Neural cell (in vitro differentiated cells): ENCODE results near the gene SACM1L. TPM values are rescaled to one million over a fixed set of nuclear protein-coding genes. Genes with fewer than 3 reads are reported as not detected.

Experiments
- H2AFZ ChIP-seq: fragments of 200-600, 300-800 bp; sonication (generic), shearing (Covaris generic); 2 replicates; pipeline ENCODE4 v1.6.0; 2014; ENCODE audit warnings: low read depth, mild to moderate bottlenecking, antibody characterized with exemption, low read length, moderate library complexity
- H3F3A ChIP-seq: fragments of 200-600 bp; shearing (Covaris generic); 2 replicates; pipeline ENCODE4 v1.6.1; 2016; ENCODE audit warnings: mild to moderate bottlenecking, moderate library complexity, mixed read lengths, antibody characterized with exemption, low read length; ENCODE audit not compliant: insufficient read depth, poor library complexity, severe bottlenecking
- H3K27ac ChIP-seq: fragments of 200-600, 300-800 bp; sonication (generic), shearing (Covaris generic); 2 replicates; pipeline ENCODE4 v1.5.1; 2014; ENCODE audit warnings: mild to moderate bottlenecking, low read length, moderate library complexity
- H3K27me3 ChIP-seq: fragments of 300-800, 200-600 bp; sonication (generic), shearing (Covaris generic); 2 replicates; pipeline ENCODE4 v1.6.0; 2014; ENCODE audit warnings: mild to moderate bottlenecking, low read depth, low read length, moderate library complexity; ENCODE audit not compliant: insufficient read depth
- H3K36me3 ChIP-seq: fragments of 300-800, 200-600 bp; sonication (generic), shearing (Covaris generic); 2 replicates; pipeline ENCODE4 v1.5.1; 2014; ENCODE audit warnings: mild to moderate bottlenecking, antibody characterized with exemption, low read length, moderate library complexity; ENCODE audit not compliant: insufficient read depth
- H3K4me2 ChIP-seq: fragments of 300-800, 200-600 bp; sonication (generic), shearing (Covaris generic); 2 replicates; pipeline ENCODE4 v1.6.0; 2014; ENCODE audit warnings: mild to moderate bottlenecking, low read length
- H3K4me3 ChIP-seq: fragments of 300-800, 200-600 bp; sonication (generic), shearing (Covaris generic); 2 replicates; pipeline ENCODE4 v1.5.1; 2014; ENCODE audit warnings: mild to moderate bottlenecking, low read length, moderate library complexity
- H3K79me2 ChIP-seq: fragments of 200-600 bp; shearing (Covaris generic); replicated peaks from 2 replicates; pipeline ENCODE4 v1.6.0; 2014; ENCODE audit warnings: mild to moderate bottlenecking, low read length, moderate library complexity; ENCODE audit not compliant: insufficient read depth
- H3K9ac ChIP-seq: fragments of 300-800, 200-600 bp; sonication (generic), shearing (Covaris generic); 2 replicates; pipeline ENCODE4 v1.6.1; 2016; ENCODE audit warnings: mild to moderate bottlenecking, low read length, mixed read lengths
- H3K9me2 ChIP-seq: fragments of 200-600 bp; shearing (Covaris generic); 2 replicates; pipeline ENCODE4 v1.6.1; 2016; ENCODE audit warnings: mild to moderate bottlenecking, low read length, mixed read lengths; ENCODE audit not compliant: insufficient read depth
- H3K9me3 ChIP-seq: fragments of 200-600, 300-800 bp; sonication (generic), shearing (Covaris generic); 2 replicates; pipeline ENCODE4 v1.6.1; 2016; ENCODE audit warnings: mild to moderate bottlenecking, mixed run types, low read length, moderate library complexity, mixed read lengths
- H4K20me1 ChIP-seq: fragments of 200-600 bp; shearing (Covaris generic); 2 replicates; pipeline ENCODE4 v1.6.1; 2016; ENCODE audit warnings: mild to moderate bottlenecking, mixed run types; ENCODE audit not compliant: insufficient read depth
- EP300 ChIP-seq: fragments of 450-650 bp; conservative IDR thresholded peaks from 2 replicates; pipeline ENCODE4 v1.6.1; 2014; ENCODE audit warnings: antibody characterized with exemption, mild to moderate bottlenecking, moderate library complexity; ENCODE audit not compliant: poor library complexity, severe bottlenecking
- EZH2 ChIP-seq: fragments of 200-600, 300-800 bp; shearing (Covaris generic), sonication (generic); IDR thresholded peaks from 2 replicates; pipeline ENCODE4 v1.6.1; 2014; ENCODE audit warnings: antibody characterized with exemption, low read length, borderline replicate concordance, mild to moderate bottlenecking; ENCODE audit not compliant: insufficient read depth, poor library complexity, severe bottlenecking
- MXI1 ChIP-seq: fragments of 450-650 bp; conservative IDR thresholded peaks from 2 replicates; pipeline ENCODE4 v1.6.1; 2014; ENCODE audit warnings: antibody characterized with exemption, mild to moderate bottlenecking; ENCODE audit not compliant: poor library complexity, severe bottlenecking
- POLR2AphosphoS5 ChIP-seq: IDR thresholded peaks from 2 replicates; pipeline ENCODE4 v1.6.1; 2012
- RAD21 ChIP-seq: fragments of 450-650 bp; conservative IDR thresholded peaks from 2 replicates; pipeline ENCODE4 v1.6.1; 2014; ENCODE audit warnings: antibody characterized with exemption, mild to moderate bottlenecking, moderate library complexity
- SMC3 ChIP-seq: fragments of 450-650 bp; conservative IDR thresholded peaks from 2 replicates; pipeline ENCODE4 v1.6.1; 2014; ENCODE audit warnings: antibody characterized with exemption, mild to moderate bottlenecking, moderate library complexity; ENCODE audit not compliant: poor library complexity
- TAF1 ChIP-seq: IDR thresholded peaks from 2 replicates; pipeline ENCODE4 v1.6.1; 2012; ENCODE audit warnings: low read depth
- polyA plus RNA-seq: library from polyadenylated mRNA; depleted of rRNA; stranded (reverse); fragments of >200 nt; gene quantifications from 2 replicates; pipeline ENCODE4 v1.2.3, GENCODE V29; 2014
- TF ChIP-seq, protein P1 (sequence below): IDR thresholded peaks from 2 replicates; pipeline ENCODE4 v1.6.1; 2012; ENCODE audit warnings: borderline replicate concordance
- TF ChIP-seq, protein P2 (sequence below): fragments of 450-650 bp; IDR thresholded peaks from 2 replicates; pipeline ENCODE4 v1.5.1; 2014; ENCODE audit warnings: antibody characterized with exemption, mild to moderate bottlenecking, moderate library complexity; ENCODE audit not compliant: poor library complexity, severe bottlenecking

Gene SACM1L
- polyA plus RNA-seq, 1 donor from 2014 or later: 66.2 TPM

DNA sequence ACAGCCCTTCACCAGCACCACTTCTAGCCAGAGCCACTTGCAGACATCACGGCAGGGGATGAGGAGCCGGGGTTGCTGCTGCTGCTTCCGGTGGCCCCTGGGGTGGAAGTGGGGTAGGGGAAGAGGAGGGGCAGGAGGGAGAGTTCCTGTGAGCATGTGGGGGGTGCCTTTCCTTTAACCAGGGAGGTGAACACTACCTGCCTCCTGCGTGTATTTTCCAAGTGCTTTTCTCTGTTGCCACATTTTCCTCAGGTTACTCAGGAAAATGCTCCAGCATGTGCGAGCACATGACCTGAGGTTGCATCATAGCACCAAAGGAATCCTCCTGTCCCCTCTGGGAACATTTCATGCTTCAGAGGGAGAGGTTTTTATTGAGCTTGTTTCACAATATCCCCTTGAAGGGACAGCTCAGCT, 12.2 kb upstream of the SACM1L start:
- Histone ChIP-seq H3K9me2 (no peaks in the 10 kb centered on the region), H3K27ac (no peak overlapping the region)

DNA sequence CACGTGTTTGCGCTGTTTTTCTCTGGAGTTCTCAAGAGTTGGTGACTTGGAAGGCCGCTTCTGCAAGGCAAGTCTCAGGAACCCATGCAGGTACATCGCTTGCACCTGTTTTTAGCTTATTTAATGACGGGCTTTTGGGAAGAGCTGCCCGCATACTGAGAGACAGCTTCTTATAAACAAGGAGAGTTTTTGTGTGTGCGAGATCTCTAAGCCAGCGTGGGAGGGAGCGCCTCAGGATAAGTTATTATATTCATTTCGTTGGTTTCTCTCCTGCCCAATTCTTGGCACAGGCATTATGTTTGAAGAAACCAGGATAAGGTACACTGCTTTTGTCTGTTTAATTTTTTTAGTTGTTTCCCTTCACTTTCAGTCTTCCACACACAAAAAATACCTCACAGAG, 11.4 kb upstream of the SACM1L start:
- Histone ChIP-seq H3K79me2 (no peaks in the 10 kb centered on the region), H2AFZ (no peak overlapping the region), H3K9ac (no peak overlapping the region), H3K9me3 (no peaks in the 10 kb centered on the region), H3K4me3 (no peak overlapping the region), H4K20me1 (no peaks in the 10 kb centered on the region), H3K9me2 (no peaks in the 10 kb centered on the region), H3K36me3 (no peaks in the 10 kb centered on the region), H3K27ac (no peak overlapping the region), H3K27me3 (no peaks in the 10 kb centered on the region), H3F3A (no peaks in the 10 kb centered on the region), H3K4me2 (no peak overlapping the region)
- no peak for TF ChIP-seq EP300
- no peak for TF ChIP-seq TAF1
- TF ChIP-seq POLR2AphosphoS5: no peak
- no peak for TF ChIP-seq EZH2
- no peak for TF ChIP-seq RAD21
- TF ChIP-seq MXI1: no peak
- TF ChIP-seq SMC3: no peak
- TF ChIP-seq, protein P1, sequence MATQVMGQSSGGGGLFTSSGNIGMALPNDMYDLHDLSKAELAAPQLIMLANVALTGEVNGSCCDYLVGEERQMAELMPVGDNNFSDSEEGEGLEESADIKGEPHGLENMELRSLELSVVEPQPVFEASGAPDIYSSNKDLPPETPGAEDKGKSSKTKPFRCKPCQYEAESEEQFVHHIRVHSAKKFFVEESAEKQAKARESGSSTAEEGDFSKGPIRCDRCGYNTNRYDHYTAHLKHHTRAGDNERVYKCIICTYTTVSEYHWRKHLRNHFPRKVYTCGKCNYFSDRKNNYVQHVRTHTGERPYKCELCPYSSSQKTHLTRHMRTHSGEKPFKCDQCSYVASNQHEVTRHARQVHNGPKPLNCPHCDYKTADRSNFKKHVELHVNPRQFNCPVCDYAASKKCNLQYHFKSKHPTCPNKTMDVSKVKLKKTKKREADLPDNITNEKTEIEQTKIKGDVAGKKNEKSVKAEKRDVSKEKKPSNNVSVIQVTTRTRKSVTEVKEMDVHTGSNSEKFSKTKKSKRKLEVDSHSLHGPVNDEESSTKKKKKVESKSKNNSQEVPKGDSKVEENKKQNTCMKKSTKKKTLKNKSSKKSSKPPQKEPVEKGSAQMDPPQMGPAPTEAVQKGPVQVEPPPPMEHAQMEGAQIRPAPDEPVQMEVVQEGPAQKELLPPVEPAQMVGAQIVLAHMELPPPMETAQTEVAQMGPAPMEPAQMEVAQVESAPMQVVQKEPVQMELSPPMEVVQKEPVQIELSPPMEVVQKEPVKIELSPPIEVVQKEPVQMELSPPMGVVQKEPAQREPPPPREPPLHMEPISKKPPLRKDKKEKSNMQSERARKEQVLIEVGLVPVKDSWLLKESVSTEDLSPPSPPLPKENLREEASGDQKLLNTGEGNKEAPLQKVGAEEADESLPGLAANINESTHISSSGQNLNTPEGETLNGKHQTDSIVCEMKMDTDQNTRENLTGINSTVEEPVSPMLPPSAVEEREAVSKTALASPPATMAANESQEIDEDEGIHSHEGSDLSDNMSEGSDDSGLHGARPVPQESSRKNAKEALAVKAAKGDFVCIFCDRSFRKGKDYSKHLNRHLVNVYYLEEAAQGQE: no peak
- TF ChIP-seq, protein P2, sequence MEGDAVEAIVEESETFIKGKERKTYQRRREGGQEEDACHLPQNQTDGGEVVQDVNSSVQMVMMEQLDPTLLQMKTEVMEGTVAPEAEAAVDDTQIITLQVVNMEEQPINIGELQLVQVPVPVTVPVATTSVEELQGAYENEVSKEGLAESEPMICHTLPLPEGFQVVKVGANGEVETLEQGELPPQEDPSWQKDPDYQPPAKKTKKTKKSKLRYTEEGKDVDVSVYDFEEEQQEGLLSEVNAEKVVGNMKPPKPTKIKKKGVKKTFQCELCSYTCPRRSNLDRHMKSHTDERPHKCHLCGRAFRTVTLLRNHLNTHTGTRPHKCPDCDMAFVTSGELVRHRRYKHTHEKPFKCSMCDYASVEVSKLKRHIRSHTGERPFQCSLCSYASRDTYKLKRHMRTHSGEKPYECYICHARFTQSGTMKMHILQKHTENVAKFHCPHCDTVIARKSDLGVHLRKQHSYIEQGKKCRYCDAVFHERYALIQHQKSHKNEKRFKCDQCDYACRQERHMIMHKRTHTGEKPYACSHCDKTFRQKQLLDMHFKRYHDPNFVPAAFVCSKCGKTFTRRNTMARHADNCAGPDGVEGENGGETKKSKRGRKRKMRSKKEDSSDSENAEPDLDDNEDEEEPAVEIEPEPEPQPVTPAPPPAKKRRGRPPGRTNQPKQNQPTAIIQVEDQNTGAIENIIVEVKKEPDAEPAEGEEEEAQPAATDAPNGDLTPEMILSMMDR: no peak

More for the DNA sequence above, 12.2 kb upstream of the SACM1L start:
- no peak overlapping the region for H3K4me2 ChIP-seq
- no peaks in the 10 kb centered on the region for H3K9me3 ChIP-seq
- no peaks in the 10 kb centered on the region for H4K20me1 ChIP-seq
- H3K79me2 ChIP-seq: no peaks in the 10 kb centered on the region
- no peak overlapping the region for H2AFZ ChIP-seq
- no peak overlapping the region for H3K4me3 ChIP-seq
- no peaks in the 10 kb centered on the region for H3K36me3 ChIP-seq
- H3K27me3 ChIP-seq: no peaks in the 10 kb centered on the region
- TF ChIP-seq POLR2AphosphoS5: no peak
- no peak for TF ChIP-seq MXI1
- TF ChIP-seq EZH2: no peak
- TF ChIP-seq SMC3: no peak
- TF ChIP-seq, protein P2: no peak
- TF ChIP-seq TAF1: no peak
- TF ChIP-seq EP300: no peak
- no peak for TF ChIP-seq RAD21
- TF ChIP-seq, protein P1: no peak
- H3K9ac ChIP-seq: no peak overlapping the region
- H3F3A ChIP-seq: no peaks in the 10 kb centered on the region
